Heart right ventricle (tissue), 16 donors: ENCODE data around the gene KXD1. TPM values are rescaled to one million over a fixed set of nuclear protein-coding genes. Genes with fewer than 3 reads are reported as not detected.

Experiments used
- ATAC-seq, 8 donors: fragments of 200-7000 bp; cut with Tn5 transposase; one replicate each; pipeline ENCODE4 v1.9.1; 2020; ENCODE audit warnings: mild to moderate bottlenecking in 8 of 8, moderate library complexity in 8 of 8, moderate number of reproducible peaks in 1 of 8
- DNase-seq, 2 donors: peaks; one replicate each; pipeline ENCODE4 v3.0.0-alpha.2; 2020
- H3K27ac ChIP-seq, 10 donors: fragments of 200-600 bp; sonication (generic) in 2 of 10; one replicate each; pipeline versions ENCODE4 v1.5.0 to v1.8.0; 2020 to 2022; ENCODE audit warnings: mild to moderate bottlenecking in 3 of 10
- H3K27me3 ChIP-seq, 7 donors: fragments of 200-600 bp; one replicate each; pipeline ENCODE4 v1.8.0; 2021 to 2022; ENCODE audit warnings: mild to moderate bottlenecking in 2 of 7
- H3K36me3 ChIP-seq, 9 donors: fragments of 200-600 bp; sonication (generic) in 1 of 9; one replicate each; pipeline versions ENCODE4 v1.5.0 to v1.8.0; 2020 to 2022; ENCODE audit warnings: mild to moderate bottlenecking in 2 of 9
- H3K4me1 ChIP-seq, 9 donors: fragments of 200-600 bp; sonication (generic) in 1 of 9; one replicate each; pipeline versions ENCODE4 v1.5.0 to v1.8.0; 2020 to 2022; ENCODE audit warnings: mild to moderate bottlenecking in 4 of 9
- H3K4me3 ChIP-seq, 10 donors: fragments of 200-600 bp; sonication (generic) in 2 of 10; one replicate each; pipeline versions ENCODE4 v1.5.0 to v1.8.0; 2020 to 2022; ENCODE audit warnings: mild to moderate bottlenecking in 7 of 10, moderate library complexity in 2 of 10
- H3K9me3 ChIP-seq, 11 donors: fragments of 200-600 bp in 10 of 11; sonication (generic) in 2 of 11; one replicate each; pipeline versions ENCODE4 v1.5.0 to v1.8.0; 2013 to 2022; ENCODE audit warnings: mild to moderate bottlenecking in 2 of 11, control low read depth in 1 of 11, moderate library complexity in 1 of 11
- WGBS, 2 donors: extraction: QIAGEN DNeasy Blood & Tissue Kit; methylation state at CpG; one replicate each; pipeline ENCODE4 v1.1.7; 2013; ENCODE audit warnings: inconsistent platforms in 1 of 2; 5-methylcytosine and 5-hydroxymethylcytosine counted together
- intact Hi-C, 10 donors: fragments of 100-400 bp; cut with DNase I; formaldehyde crosslinking; loops; one replicate each; pipeline versions ENCODE4 v1.11.1 to v1.14.2; 2022
- polyA plus RNA-seq, 2 donors: library from polyadenylated mRNA; stranded (reverse); fragments of 200-250 nt; gene quantifications; one replicate each; pipeline ENCODE4 v1.2.3, GENCODE V29; 2013
- total RNA-seq, 10 donors: library from RNA; stranded (reverse); fragmentation: NEBNext Ultra II Directional in 3 of 10; extraction: Animal tissue kit (Norgen Biotek cat#: 25700) in 3 of 10; gene quantifications; one replicate each; pipeline versions ENCODE4 v1.2.1 to v1.2.4, GENCODE V29; 2021 to 2023
- TF ChIP-seq, protein P1 (sequence below), 9 donors: fragments of 200-600 bp; sonication (generic) in 2 of 9; IDR thresholded peaks; one replicate each; pipeline versions ENCODE4 v1.5.0 to v1.8.0; 2021 to 2022; ENCODE audit warnings: antibody characterized with exemption in 9 of 9, mild to moderate bottlenecking in 5 of 9, moderate library complexity in 1 of 9
- donor health status: Arrhythmogenic right ventricular cardiomyopathy.
- donor health status: ischemic (EF 13 %, LVEDD 7.1; RV severe dilation, severe dysfunction).
- donor health status: healthy with polysubstance abuse.
- donor health status: DM: no; HTN: yes; CAD: no.
- donor health status: DM: no; HTN: no; CAD: no.
- donor health status: ischemic (EF 25% LVEDD 6.9; RV normal size, moderate dysfunction).
- donor health status: ischemic (EF 25% LVEDD 5.7; RV mildly dilated, moderate dysfunction).
- donor health status: healthy.
- donor health status: DM: yes; HTN: yes; CAD: no.
- donor health status: Ischemic cardiomyopathy.
- donor health status: ischemic (EF 35%, LVEDD 5.7; RV mildly dilated, moderate dysfunction).
- donor health status: nonischemic (EF 11% LVEDD 7.7; RV severe dilation, severe dysfunction).
- donor health status: DM: yes; HTN: yes; CAD: no.
- donor health status: PGD.
- donor health status: ischemic (EF 29% LVEDD 5.4; RV normal size, mild dysfunction).
- donor health status: nonischemic (EF 23%, LVEDD 6.1; RV moderate dilation, normal function).

Gene KXD1
- total and polyA plus RNA-seq, 12 donors: 35.6 to 88.6 (median 45.6) TPM

DNA sequence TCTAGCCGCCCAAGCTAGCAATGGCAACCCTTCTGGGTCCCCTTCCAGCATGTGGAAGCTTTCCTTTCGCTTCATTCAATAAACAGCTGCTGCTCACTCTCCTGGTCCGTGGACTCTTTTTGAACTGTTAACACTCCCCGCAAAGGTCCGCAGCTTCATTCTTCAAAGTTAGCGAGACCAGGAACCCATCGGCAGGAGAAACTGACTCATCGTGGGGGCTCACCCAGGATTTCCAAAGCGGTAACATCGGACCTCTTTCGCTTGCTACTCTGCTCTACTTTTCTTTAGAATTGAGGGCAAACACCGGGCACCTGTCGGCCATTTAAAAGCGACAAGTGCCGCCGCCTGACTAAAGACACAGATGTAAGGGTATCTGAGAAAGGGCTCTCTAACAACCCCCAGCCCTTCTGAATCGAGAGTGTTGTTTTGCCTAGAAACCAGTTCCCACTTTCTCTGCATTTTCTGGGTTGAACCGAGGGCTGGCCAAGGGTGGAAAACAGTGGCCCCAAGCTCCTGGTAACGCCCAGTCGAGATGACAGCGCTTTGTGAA, 19.8 kb downstream of the KXD1 start:
- ATAC-seq (no peak), DNase-seq (no peak)
- TF ChIP-seq, protein P1, sequence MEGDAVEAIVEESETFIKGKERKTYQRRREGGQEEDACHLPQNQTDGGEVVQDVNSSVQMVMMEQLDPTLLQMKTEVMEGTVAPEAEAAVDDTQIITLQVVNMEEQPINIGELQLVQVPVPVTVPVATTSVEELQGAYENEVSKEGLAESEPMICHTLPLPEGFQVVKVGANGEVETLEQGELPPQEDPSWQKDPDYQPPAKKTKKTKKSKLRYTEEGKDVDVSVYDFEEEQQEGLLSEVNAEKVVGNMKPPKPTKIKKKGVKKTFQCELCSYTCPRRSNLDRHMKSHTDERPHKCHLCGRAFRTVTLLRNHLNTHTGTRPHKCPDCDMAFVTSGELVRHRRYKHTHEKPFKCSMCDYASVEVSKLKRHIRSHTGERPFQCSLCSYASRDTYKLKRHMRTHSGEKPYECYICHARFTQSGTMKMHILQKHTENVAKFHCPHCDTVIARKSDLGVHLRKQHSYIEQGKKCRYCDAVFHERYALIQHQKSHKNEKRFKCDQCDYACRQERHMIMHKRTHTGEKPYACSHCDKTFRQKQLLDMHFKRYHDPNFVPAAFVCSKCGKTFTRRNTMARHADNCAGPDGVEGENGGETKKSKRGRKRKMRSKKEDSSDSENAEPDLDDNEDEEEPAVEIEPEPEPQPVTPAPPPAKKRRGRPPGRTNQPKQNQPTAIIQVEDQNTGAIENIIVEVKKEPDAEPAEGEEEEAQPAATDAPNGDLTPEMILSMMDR (IDR thresholded peaks at IDR 0.05): no peak
- Histone ChIP-seq H3K4me1 (peaks cover 5 to 17% (median 13%) of the 10 kb centered on the region in 9 donors), H3K27ac (no peak overlapping the region), H3K4me3 (no peak overlapping the region), H3K9me3 (no peaks in the 10 kb centered on the region), H3K27me3 (no peaks in the 10 kb centered on the region), H3K36me3 (peaks cover 0 to 48% (median 20%) of the 10 kb centered on the region in 9 donors)
- WGBS, 2 donors: 91% methylated on average over 21 of the region's 21 CpGs
- intact Hi-C loops: loop anchor here in 1 of 10 donors (10.0 kb wide), 1 partner anchor 113 kb away; no protein-coding TSS in a partner anchor

DNA sequence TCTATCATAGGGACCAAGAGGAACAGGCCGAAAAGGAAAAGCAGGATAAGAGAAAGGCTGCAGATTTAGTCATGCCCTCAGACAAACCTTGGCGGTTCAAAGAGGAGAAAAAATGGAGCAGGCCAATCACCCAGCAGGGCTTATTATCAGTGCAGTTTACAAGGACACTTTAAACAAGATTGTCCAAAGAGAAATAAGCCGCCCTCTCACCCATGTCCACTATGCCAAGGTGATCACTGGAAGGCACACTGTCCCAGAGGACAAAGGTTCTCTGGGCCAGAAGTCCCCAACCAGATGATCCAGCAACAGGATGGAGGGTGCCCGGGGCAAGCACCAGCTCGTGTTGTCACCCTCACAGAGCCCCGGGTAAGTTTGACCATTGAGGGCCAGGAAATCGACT, 22.6 kb downstream of the KXD1 start:
- ATAC-seq: no peak
- Histone ChIP-seq H3K4me3 (no peak overlapping the region), H3K9me3 (no peaks in the 10 kb centered on the region), H3K4me1 (peaks cover 0 to 3% (median 0%) of the 10 kb centered on the region in 9 donors), H3K27ac (no peak overlapping the region), H3K36me3 (peaks cover 0 to 26% (median 5%) of the 10 kb centered on the region in 9 donors), H3K27me3 (no peaks in the 10 kb centered on the region)
- DNase-seq: no peak
- intact Hi-C loops: no loop called here
- WGBS, 2 donors: 65 to 68% methylated on average over 7 of the region's 7 CpGs
- TF ChIP-seq, protein P1 (IDR thresholded peaks at IDR 0.05): no peak

GRCh38 chr19:18586306-18586705, 28.6 kb downstream of the KXD1 start:
- WGBS, 2 donors: 64 to 69% methylated on average over 2 of the region's 2 CpGs
- Histone ChIP-seq H3K9me3 (no peaks in the 10 kb centered on the region), H3K27me3 (no peaks in the 10 kb centered on the region), H3K36me3 (peaks cover 0 to 12% (median 5%) of the 10 kb centered on the region in 9 donors), H3K4me1 (peaks cover 0 to 43% (median 20%) of the 10 kb centered on the region in 9 donors), H3K27ac (no peak overlapping the region), H3K4me3 (no peak overlapping the region)
- TF ChIP-seq, protein P1 (IDR thresholded peaks at IDR 0.05): peak in 1 of 9 donors; percentile 20
- ATAC-seq (no peak), DNase-seq (no peak)
- intact Hi-C loops: no loop called here

DNA sequence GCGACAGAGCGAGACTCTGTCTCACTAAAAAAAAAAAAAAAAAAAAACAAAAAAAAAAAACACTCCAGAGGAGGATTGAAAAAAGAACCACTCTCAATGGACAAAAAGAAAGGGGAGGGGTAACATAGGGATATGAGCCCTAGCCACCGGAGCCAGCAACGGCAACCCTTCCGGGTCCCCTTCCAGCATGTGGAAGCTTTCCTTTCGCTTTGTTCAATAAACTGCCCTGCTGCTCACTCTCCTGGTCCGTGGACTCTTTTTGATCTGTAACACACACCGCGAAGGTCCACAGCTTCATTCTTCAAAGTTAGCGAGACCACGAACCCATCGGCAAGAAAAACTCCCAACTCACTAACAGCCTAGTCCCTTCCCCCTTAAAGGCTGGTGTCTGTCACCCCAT, 29.9 kb downstream of the KXD1 start:
- H3K4me3 ChIP-seq: peak overlapping the region in 2 of 10 donors; percentile 78 to 95
- H3K36me3 ChIP-seq: peaks cover 0 to 23% (median 5%) of the 10 kb centered on the region in 9 donors
- no peaks in the 10 kb centered on the region for H3K27me3 ChIP-seq
- H3K4me1 ChIP-seq: peaks cover 0 to 43% (median 20%) of the 10 kb centered on the region in 9 donors
- H3K27ac ChIP-seq: peak overlapping the region in 5 of 10 donors; percentile 83 to 97 (median 92)
- DNase-seq (no peak), ATAC-seq (no peak)
- 93% methylated on average over 12 of the region's 12 CpGs for WGBS, 2 donors
- no peaks in the 10 kb centered on the region for H3K9me3 ChIP-seq
- intact Hi-C loops: no loop called here
- TF ChIP-seq, protein P1 (IDR thresholded peaks at IDR 0.05): no peak
